Measurements from ENCODE around the gene RCOR2.

RCOR2 gene

GRCh38 chr11:63877658-63878241, 39.2 kb downstream of the RCOR2 start:
- Histone ChIP-seq H3K4me2 (ENCODE audit: low read length) (no peak overlapping the region), H3K4me3 (ENCODE audit: low read depth, low read length) (no peak overlapping the region), H2AFZ (no peak overlapping the region), H3K4me1 (peaks cover 17% of the 10 kb centered on the region), H3K27me3 (ENCODE audit: control insufficient read depth, insufficient read depth, low read length) (no peaks in the 10 kb centered on the region), H3K79me2 (peaks cover 27% of the 10 kb centered on the region), H3K9me3 (ENCODE audit: control insufficient read depth, low read length) (no peaks in the 10 kb centered on the region), H3K9ac (no peak overlapping the region), H3K36me3 (ENCODE audit: control insufficient read depth, insufficient read depth, low read length) (no peaks in the 10 kb centered on the region), H3K27ac (no peak overlapping the region)
- TF ChIP-seq CTCF (IDR thresholded peaks at IDR 0.05) = no peak

- Histone ChIP-seq H3K9me3 (ENCODE audit: control insufficient read depth, low read length) (no peaks in the 10 kb centered on the region), H2AFZ (no peak overlapping the region), H3K79me2 (peaks cover 22% of the 10 kb centered on the region), H3K9ac (no peak overlapping the region), H3K4me1 (peaks cover 17% of the 10 kb centered on the region), H3K4me3 (ENCODE audit: low read depth, low read length) (no peak overlapping the region), H3K4me2 (ENCODE audit: low read length) (no peak overlapping the region), H3K27me3 (ENCODE audit: control insufficient read depth, insufficient read depth, low read length) (no peaks in the 10 kb centered on the region), H3K36me3 (ENCODE audit: control insufficient read depth, insufficient read depth, low read length) (no peaks in the 10 kb centered on the region), H3K27ac (no peak overlapping the region)
- no peak for TF ChIP-seq CTCF (IDR thresholded peaks at IDR 0.05)
Measured at GRCh38 chr11:63876616-63877015, 40.3 kb downstream of the RCOR2 start.

- no peaks in the 10 kb centered on the region for H3K9me3 ChIP-seq (ENCODE audit: control insufficient read depth, low read length)
- H3K4me1 ChIP-seq = peaks cover 16% of the 10 kb centered on the region
- no peak for TF ChIP-seq CTCF (IDR thresholded peaks at IDR 0.05)
- no peak overlapping the region for H3K9ac ChIP-seq
- H3K36me3 ChIP-seq (ENCODE audit: control insufficient read depth, insufficient read depth, low read length) = no peaks in the 10 kb centered on the region
- H3K27ac ChIP-seq = no peak overlapping the region
- H2AFZ ChIP-seq = no peak overlapping the region
- H3K79me2 ChIP-seq = peaks cover 15% of the 10 kb centered on the region
- H3K4me3 ChIP-seq (ENCODE audit: low read depth, low read length) = no peak overlapping the region
- H3K27me3 ChIP-seq (ENCODE audit: control insufficient read depth, insufficient read depth, low read length) = no peaks in the 10 kb centered on the region
- H3K4me2 ChIP-seq (ENCODE audit: low read length) = no peak overlapping the region
Measured at GRCh38 chr11:63875506-63876065, 41.4 kb downstream of the RCOR2 start.

- Histone ChIP-seq H3K27ac (peak overlapping the region; percentile 36), H3K36me3 (ENCODE audit: control insufficient read depth, insufficient read depth, low read length) (no peaks in the 10 kb centered on the region), H3K4me2 (ENCODE audit: low read length) (peak overlapping the region; percentile 26), H3K79me2 (peaks cover 16% of the 10 kb centered on the region), H3K9ac (no peak overlapping the region), H2AFZ (no peak overlapping the region), H3K9me3 (ENCODE audit: control insufficient read depth, low read length) (no peaks in the 10 kb centered on the region), H3K4me1 (peaks cover 7% of the 10 kb centered on the region), H3K27me3 (ENCODE audit: control insufficient read depth, insufficient read depth, low read length) (no peaks in the 10 kb centered on the region), H3K4me3 (ENCODE audit: low read depth, low read length) (peak overlapping the region; percentile 16)
- TF ChIP-seq CTCF (IDR thresholded peaks at IDR 0.05) = no peak
Measured at GRCh38 chr11:63874511-63874910, 42.5 kb downstream of the RCOR2 start.

- Histone ChIP-seq H3K27me3 (ENCODE audit: control insufficient read depth, insufficient read depth, low read length) (no peaks in the 10 kb centered on the region), H3K79me2 (peaks cover 11% of the 10 kb centered on the region), H3K27ac (peak overlapping the region; percentile 36), H3K9ac (no peak overlapping the region), H3K9me3 (ENCODE audit: control insufficient read depth, low read length) (no peaks in the 10 kb centered on the region), H3K4me1 (peaks cover 14% of the 10 kb centered on the region), H3K4me3 (ENCODE audit: low read depth, low read length) (no peak overlapping the region), H3K4me2 (ENCODE audit: low read length) (peak overlapping the region; percentile 57), H2AFZ (no peak overlapping the region), H3K36me3 (ENCODE audit: control insufficient read depth, insufficient read depth, low read length) (no peaks in the 10 kb centered on the region)
- no peak for TF ChIP-seq CTCF (IDR thresholded peaks at IDR 0.05)
Measured at GRCh38 chr11:63873311-63873710, 43.7 kb downstream of the RCOR2 start.

Data from parathyroid adenoma (tissue), 2 donors.